ENCODE data around the gene TBATA. TPM values are rescaled to one million over a fixed set of nuclear protein-coding genes. Genes with fewer than 3 reads are reported as not detected.

TBATA gene
- polyA plus RNA-seq, 1 experiment: not detected

- ChIA-PET POLR2A (interaction anchor here (0.7 kb wide), 1 partner anchor 29 kb away, joined by 3 read pairs; no protein-coding TSS in a partner anchor), CTCF (interaction anchor here (1.4 kb wide), 1 partner anchor 10 kb away, joined by 5 read pairs; no protein-coding TSS in a partner anchor)
- no peak for TF ChIP-seq CTCF (IDR thresholded peaks at IDR 0.05; ENCODE audit: insufficient read depth, low read depth, low read length)
- no peaks in the 10 kb centered on the region; the same call in 1 of the 2 replicates for H3K27me3 ChIP-seq (ENCODE audit: control insufficient read depth, insufficient read depth, low read length)
- H3K4me3 ChIP-seq (ENCODE audit: low read depth, low read length): no peak overlapping the region
- H3K36me3 ChIP-seq (ENCODE audit: control insufficient read depth, insufficient read depth, low read length): no peaks in the 10 kb centered on the region
- peak; percentile 24 for DNase-seq (ENCODE audit: low read depth)
These were observed 62.3 kb downstream of the TBATA start for GRCh38 chr10:70722820-70723424.

Small RNA genes within 50 kb of the gene (small RNA-seq; reads per million reads assigned to genes)
- gene RPS26P40 (ENCODE audit: insufficient read length, low read depth, low replicate concordance): not detected

Other genes with a start within 250 kb of the TBATA start
- not detected in 2 replicates for gene PRF1, start 182.6 kb downstream of the TBATA start, polyA plus RNA-seq (2011; rRNA removed)
- gene ADAMTS14, start 112.9 kb downstream of the TBATA start, polyA plus RNA-seq (2011; rRNA removed): 1.2 and 3.3 TPM in 2 replicates
- 16.6 and 22.0 TPM in 2 replicates for gene SGPL1, start 30.6 kb upstream of the TBATA start, polyA plus RNA-seq (2011; rRNA removed)
- 63.7 and 69.6 TPM in 2 replicates for gene PCBD1, start 103.2 kb upstream of the TBATA start, polyA plus RNA-seq (2011; rRNA removed)

All from BJ (cell line).